ENCODE results near the gene DRAM1. TPM values are rescaled to one million over a fixed set of nuclear protein-coding genes. Genes with fewer than 3 reads are reported as not detected.

Gene DRAM1
- total and polyA plus RNA-seq, 9 of the 15 experiments (the other 6 are each of a cell fraction or from before 2014, with no cell fraction given), result 1.4 to 4.3 (median 2.7) TPM

DNA sequence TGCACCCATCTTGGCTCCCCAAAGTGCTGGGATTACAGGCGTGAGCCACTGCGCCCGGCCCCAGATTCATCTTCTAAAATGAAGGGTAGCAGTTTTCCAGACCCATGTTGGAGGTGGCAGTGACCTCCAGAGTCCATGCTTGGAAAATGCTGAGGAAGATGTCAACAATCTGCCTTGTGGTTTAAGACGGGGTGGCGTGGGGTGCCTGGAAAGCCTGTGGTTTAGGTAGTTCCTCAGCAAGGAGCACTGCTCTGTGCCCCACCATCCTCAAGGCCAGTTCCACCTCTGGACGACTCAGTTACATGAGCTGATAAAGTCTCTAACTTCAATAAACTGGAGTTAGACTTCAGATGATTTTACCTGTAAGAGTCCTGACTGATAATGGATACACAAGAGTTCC lies 48.6 kb downstream of the DRAM1 start (continued):
- TF ChIP-seq ZZZ3 (IDR thresholded peaks at IDR 0.05), result no peak

DNA sequence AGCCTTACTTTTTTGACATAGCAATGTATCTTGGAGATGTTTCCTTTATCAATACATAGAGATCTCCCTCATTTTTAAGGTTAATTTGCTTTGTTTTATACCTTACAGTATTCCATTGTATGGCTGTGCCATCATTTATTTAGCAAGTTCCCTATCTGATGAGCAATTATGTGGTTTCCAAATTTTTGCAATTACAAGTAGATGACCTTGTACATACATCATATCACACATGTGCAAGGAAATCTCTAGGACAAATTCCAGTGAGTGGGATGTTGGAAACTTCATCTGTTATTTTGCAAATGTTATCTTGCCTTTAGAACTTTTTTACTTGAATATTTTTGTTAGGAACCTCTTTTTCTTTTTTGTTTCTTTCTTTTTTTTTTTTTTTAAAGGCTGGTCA lies 49.7 kb downstream of the DRAM1 start:
- no peaks in the 10 kb centered on the region for H4K20me1 ChIP-seq (replicated peaks; ENCODE audit: control insufficient read depth, insufficient read depth, low read length)
- ChIA-PET POLR2A (no interaction called here), CTCF (ENCODE audit: low intra/inter-chr PET ratio) (no interaction called here)
- TF ChIP-seq PHB2 (IDR thresholded peaks at IDR 0.05; ENCODE audit: low read depth) (no peak), CBX1 (IDR thresholded peaks at IDR 0.05; ENCODE audit: low read depth) (no peak), WHSC1 (IDR thresholded peaks at IDR 0.05; ENCODE audit: low read length) (no peak), SLC30A9 (CRISPR knock-in tag; IDR thresholded peaks at IDR 0.05) (no peak)
- TF ChIP-seq, protein P1, sequence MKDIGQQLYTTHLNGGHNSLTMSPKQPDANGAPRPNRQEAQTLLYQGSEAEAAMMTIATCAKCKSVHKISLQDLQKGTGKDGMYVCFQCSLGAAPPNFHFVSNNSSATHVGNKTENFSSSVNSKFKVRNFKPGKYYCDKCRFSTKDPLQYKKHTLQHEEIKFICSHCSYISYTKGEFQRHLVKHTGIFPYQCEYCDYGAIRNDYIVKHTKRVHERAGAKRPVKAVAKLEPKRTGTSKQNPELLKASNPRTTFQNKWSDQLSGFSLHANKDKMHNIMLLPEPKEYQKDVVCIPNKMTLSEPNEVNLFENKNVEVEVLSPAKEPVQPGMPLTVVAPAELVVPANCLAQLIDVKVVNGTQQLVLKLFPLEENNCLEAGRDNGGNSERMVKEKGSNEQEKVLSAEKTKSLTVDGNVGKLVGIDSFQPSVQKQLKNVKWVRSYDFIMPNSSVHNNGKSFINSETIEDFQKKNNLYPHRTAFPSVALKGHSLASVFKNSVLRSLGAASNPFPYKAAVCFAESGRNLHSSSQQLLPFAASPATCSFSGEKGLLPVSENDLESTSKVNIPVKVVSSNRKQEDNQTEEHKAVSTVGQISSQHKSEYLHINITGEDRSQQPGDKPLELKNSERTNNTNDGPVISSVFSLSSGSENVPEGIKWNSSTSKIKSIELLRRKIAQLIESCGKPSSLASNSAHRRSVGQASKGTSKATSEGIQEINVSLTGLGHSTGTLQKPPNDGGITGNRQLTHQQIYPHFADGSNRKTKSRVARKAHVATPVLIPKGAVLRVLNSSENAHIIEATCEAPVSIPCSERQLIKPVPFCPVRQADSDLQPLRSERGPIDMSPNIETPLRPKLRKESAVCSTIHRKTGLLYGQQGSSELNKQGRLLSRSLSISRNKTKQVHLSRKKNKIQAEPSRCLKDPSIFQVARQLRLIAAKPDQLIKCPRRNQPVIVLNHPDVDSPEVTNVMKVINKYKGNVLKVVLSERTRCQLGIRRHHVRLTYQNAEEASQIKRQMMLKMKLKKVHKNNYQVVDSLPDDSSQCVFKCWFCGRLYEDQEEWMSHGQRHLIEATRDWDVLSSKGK (CRISPR knock-in tag; IDR thresholded peaks at IDR 0.05), result no peak
- TF ChIP-seq, protein P2, sequence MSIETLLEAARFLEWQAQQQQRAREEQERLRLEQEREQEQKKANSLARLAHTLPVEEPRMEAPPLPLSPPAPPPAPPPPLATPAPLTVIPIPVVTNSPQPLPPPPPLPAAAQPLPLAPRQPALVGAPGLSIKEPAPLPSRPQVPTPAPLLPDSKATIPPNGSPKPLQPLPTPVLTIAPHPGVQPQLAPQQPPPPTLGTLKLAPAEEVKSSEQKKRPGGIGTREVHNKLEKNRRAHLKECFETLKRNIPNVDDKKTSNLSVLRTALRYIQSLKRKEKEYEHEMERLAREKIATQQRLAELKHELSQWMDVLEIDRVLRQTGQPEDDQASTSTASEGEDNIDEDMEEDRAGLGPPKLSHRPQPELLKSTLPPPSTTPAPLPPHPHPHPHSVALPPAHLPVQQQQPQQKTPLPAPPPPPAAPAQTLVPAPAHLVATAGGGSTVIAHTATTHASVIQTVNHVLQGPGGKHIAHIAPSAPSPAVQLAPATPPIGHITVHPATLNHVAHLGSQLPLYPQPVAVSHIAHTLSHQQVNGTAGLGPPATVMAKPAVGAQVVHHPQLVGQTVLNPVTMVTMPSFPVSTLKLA (conservative IDR thresholded peaks at IDR 0.05), result no peak
- intact Hi-C loops (cut with micrococcal nuclease), result no loop called here
- DNase-seq (ENCODE audit: extremely low read depth in 1 of 4, low spot score in 3 of 4) (no peak), ATAC-seq (no peak), FAIRE-seq (no peak)
- peaks cover 0 to 8% of the 10 kb centered on the region in 2 experiments; a peak in 2 of 5 replicates for H3K27me3 ChIP-seq (ENCODE audit: control insufficient read depth in 2 of 2, insufficient read depth in 2 of 2, low read length in 2 of 2)
- H3K4me2 ChIP-seq (ENCODE audit: insufficient read depth, low read length), result no peak overlapping the region
- H3K9ac ChIP-seq (ENCODE audit: insufficient read depth in 1 of 2, low read depth in 2 of 2, low read length in 2 of 2), result no peak overlapping the region
- BruUV-seq (replicated peaks), result no TSS peak
- H3K4me1 ChIP-seq (replicated peaks in 1 of 2; ENCODE audit: control insufficient read depth in 2 of 2, insufficient read depth in 2 of 2, low read length in 2 of 2), result no peaks in the 10 kb centered on the region; a peak in 2 of 5 replicates
- no peaks in the 10 kb centered on the region for H3K36me3 ChIP-seq (ENCODE audit: control insufficient read depth, insufficient read depth, low read length)
- H3K9me1 ChIP-seq (ENCODE audit: control insufficient read depth, insufficient read depth, low read length), result no peaks in the 10 kb centered on the region
- peaks cover 3% of the 10 kb centered on the region; the same call in 1 of the 2 replicates for H3K9me3 ChIP-seq (replicated peaks; ENCODE audit: control insufficient read depth, insufficient read depth, low read depth, low read length)
- no peak overlapping the region for H3K4me3 ChIP-seq
- in situ Hi-C loops (cut with MboI), result loop anchor here (25.0 kb wide), 1 partner anchor 560 kb away; the partner anchor contains the start of gene IGF1
- H2AFZ ChIP-seq (ENCODE audit: low read depth, low read length), result no peak overlapping the region
- no peak overlapping the region for H3K27ac ChIP-seq (ENCODE audit: extremely low read depth, low read depth, low read length)
- no peaks in the 10 kb centered on the region for H3K79me2 ChIP-seq (ENCODE audit: control insufficient read depth, insufficient read depth, low read length)

All from K562 (cell line).